ENCODE results near the gene DYNC2I2.
"Not testable (repeated sequence)": the region's sequence is repeated elsewhere in the genome, so short reads cannot be mapped to it uniquely, and the experiment has no call there.

Gene DYNC2I2

DNA sequence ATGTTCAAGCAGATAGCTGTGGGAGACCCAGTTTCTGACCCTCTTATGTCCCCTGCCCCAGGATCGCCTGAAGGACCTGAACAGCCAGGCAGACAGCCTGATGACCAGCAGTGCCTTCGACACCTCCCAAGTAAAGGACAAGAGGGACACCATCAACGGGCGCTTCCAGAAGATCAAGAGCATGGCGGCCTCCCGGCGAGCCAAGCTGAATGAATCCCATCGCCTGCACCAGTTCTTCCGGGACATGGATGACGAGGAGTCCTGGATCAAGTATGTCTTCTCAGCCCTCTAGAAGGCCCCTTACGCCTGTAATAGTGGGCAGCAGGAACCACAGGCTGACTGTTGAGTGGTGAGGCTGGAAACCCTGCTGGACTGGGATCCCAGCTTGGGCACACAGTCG, 41.1 kb downstream of the DYNC2I2 start:
- no peak for DNase-seq (ENCODE audit: low read depth)

DNA sequence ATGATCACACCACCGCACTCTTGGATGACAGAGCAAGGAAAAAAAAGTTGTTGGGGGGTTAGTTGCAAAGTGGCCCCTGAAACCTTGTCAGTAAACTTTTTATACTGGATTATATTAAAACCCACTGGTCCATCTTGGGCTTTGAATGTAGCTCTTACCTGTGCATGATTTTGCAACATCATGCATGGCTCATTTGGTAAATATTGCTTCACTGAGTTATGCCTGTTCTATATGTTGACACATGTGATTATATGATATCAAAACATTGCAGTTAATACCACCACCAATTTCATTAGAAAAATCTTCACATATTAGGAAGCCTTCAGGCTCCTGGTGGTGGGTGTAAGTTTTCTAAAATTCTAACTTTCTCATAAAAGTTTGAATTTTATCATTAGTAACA, 41.9 kb downstream of the DYNC2I2 start:
- no peak for DNase-seq (ENCODE audit: low read depth)

DNA sequence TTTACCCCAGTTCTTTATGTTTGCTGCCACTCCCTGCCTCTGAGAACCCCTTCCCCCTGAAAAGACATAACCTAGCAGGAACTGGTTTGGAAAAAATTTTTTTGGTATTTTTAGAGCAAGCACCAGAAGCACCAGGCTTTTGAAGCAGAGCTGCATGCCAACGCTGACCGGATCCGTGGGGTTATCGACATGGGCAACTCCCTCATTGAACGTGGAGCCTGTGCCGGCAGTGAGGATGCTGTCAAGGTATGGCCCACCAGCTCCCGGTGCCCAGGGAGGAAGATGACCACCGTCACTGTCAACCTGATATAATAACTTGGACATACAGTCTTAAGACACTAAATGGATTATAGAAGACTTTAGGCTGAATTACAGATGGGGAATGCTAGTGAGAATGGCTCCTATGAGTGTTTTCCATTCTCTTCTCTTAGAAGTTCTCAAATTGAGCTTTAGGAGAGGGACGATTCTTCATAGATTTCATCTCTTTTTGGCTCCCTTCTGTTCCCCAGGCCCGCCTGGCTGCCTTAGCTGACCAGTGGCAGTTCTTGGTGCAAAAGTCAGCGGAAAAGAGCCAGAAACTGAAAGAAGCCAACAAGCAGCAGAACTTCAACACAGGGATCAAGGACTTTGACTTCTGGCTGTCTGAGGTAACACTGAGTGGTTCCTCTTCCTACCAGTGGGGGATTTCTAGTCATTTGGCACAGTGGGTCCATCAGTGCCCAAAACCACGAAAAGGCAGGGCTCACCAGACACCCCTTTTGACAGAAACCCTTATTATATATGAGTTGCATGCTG, 44.9 kb downstream of the DYNC2I2 start:
- no peak for DNase-seq (ENCODE audit: low read depth)

DNA sequence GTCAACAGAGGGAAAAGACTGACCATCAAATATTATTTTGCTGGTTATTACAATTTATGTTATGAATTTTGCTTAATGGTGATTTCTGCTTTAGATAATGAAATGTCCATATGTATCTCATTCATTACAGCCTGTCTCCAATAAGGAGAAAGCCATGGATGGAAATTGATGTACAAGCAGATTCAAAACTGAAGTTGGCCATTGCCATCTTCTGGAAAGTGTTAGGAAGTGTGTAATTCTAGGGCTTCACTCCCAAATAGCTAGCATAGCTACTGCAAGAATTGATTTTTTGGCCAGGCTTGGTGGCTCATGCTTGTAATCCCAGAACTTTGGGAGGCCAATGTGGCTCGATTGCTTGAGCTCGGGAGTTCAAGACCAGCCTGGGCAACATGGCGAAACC, 45.8 kb downstream of the DYNC2I2 start:
- no peak for DNase-seq (ENCODE audit: low read depth)

DNA sequence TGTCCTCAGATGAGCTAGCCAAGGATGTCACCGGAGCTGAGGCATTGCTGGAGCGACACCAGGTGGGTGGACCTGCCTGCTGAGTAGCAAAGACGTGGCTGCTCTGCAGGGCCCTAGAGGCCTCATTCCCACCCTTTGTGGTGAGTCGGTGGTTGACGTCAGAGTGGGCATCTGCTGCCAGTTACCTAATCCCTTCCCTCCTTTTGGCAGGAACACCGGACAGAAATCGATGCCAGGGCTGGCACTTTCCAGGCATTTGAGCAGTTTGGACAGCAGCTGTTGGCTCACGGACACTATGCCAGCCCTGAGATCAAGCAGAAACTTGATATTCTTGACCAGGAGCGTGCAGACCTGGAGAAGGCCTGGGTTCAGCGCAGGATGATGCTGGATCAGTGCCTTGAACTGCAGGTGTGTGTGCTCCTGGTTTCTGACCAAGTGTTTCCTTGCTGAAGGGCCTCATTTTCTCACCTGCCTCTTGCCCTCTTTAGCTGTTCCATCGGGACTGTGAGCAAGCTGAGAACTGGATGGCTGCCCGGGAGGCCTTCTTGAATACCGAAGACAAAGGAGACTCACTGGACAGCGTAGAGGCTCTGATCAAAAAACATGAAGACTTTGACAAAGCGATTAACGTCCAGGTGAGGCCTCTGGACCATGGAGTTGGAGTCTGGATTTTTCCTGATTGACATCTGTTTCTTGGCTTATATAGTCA, 48.9 kb downstream of the DYNC2I2 start:
- DNase-seq (ENCODE audit: low read depth) = no peak

GRCh38 chr9:128603697-128604096, 53.0 kb downstream of the DYNC2I2 start:
- DNase-seq (ENCODE audit: low read depth) = no peak

DNA sequence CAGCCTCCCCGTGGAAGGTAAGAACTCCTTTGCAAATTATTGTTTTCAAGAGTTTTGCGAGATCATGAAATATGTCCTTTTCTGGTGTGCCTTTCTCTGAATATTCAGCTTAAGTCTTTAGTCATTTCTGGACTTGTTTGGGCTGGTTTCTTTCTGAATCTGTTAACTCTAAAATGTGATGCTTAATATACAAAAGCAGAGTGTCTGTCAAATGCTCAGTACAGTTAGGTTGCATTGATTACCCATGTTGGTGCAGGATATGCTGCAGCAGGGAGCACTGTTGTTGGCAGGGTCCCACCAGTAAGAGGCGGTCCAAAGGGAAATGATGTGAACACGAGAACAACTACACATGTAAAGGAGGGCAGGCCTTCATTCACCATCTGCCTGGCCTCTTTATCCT, 56.5 kb downstream of the DYNC2I2 start:
- DNase-seq (ENCODE audit: low read depth) = no peak

GRCh38 chr9:128595471-128595870, 61.2 kb downstream of the DYNC2I2 start:
- DNase-seq (ENCODE audit: low read depth) = no peak

DNA sequence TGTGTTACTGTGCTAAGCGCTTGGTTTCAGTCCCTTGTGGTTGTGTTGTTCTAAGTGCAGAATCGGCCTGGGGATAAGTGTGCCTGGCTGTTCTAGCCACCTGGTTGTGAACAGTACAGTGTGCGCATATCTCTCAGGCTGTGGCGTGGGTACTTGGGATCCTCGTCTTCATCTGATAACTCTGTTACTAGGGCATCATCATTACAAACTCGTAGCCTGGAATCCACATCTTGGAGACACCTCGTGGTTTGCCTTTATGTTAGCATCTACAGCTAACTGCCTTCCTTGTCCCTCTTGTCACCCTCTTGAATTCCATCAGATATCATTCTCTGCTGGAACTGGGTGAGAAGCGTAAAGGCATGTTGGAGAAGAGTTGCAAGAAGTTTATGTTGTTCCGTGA, 62.8 kb downstream of the DYNC2I2 start:
- no peak for DNase-seq (ENCODE audit: low read depth)

- no peak for DNase-seq (ENCODE audit: low read depth)
Measured at GRCh38 chr9:128593039-128593438, 63.6 kb downstream of the DYNC2I2 start.

GRCh38 chr9:128588581-128589233, 67.9 kb downstream of the DYNC2I2 start:
- no peak for DNase-seq (ENCODE audit: low read depth)

DNA sequence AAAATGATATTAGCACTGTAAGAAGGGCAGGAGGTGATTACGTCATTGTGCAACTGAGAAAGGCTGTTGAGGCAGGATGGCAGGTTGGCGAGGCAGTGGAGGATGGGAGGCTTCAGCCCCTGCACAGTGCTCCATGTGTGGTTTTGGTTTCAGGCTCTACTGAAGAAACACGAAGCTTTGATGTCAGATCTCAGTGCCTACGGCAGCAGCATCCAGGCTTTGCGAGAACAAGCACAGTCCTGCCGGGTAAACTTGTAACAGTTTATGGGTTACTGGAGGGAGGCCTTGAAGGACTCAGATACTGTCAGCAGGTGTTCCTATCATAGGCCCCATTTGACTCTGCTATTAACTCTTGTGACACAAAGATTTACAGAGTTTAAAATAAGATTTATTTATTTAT, 69.2 kb downstream of the DYNC2I2 start:
- DNase-seq (ENCODE audit: low read depth) = no peak

- DNase-seq (ENCODE audit: low read depth) = not testable (repeated sequence)
Measured at GRCh38 chr9:128586934-128587333, 69.7 kb downstream of the DYNC2I2 start.

GRCh38 chr9:128585155-128585554, 71.5 kb downstream of the DYNC2I2 start:
- DNase-seq (ENCODE audit: low read depth) = not testable (repeated sequence)
